Stimulated activated effector memory CD8-positive, alpha-beta T cell treated with anti-CD3 and anti-CD28 coated beads, Interleukin-12 subunit alpha, Interleukin-12 subunit beta, amount 100 ng/mL, for 72 hours (primary cell): ENCODE data around the gene EXOC7.

Source experiments
- ATAC-seq: fragments of 150-1000 bp; cut with Tn5 transposase; 2 replicates; pipeline ENCODE4 v1.10.0; 2021
- DNase-seq, 2 donors: peaks; one replicate each; pipeline ENCODE4 v3.0.0; 2021 to 2022; ENCODE audit warnings: low spot score in 2 of 2
- H3K27ac Mint-ChIP-seq: one replicate; pipeline ENCODE4 v1.8.0; 2022; ENCODE audit warnings: mild to moderate bottlenecking, mixed read lengths
- H3K36me3 Mint-ChIP-seq: one replicate; pipeline ENCODE4 v1.8.0; 2022; ENCODE audit warnings: mild to moderate bottlenecking, mixed read lengths
- H3K4me1 Mint-ChIP-seq: one replicate; pipeline ENCODE4 v1.8.0; 2022; ENCODE audit warnings: mixed read lengths
- H3K4me3 Mint-ChIP-seq: one replicate; pipeline ENCODE4 v1.8.0; 2022; ENCODE audit warnings: mild to moderate bottlenecking, mixed read lengths
- H3K9me3 Mint-ChIP-seq: one replicate; pipeline ENCODE4 v1.8.0; 2022; ENCODE audit warnings: mixed read lengths

EXOC7 gene

GRCh38 chr17:76131692-76132573 lies 28.3 kb upstream of the EXOC7 start:
- Mint-ChIP-seq H3K36me3 (peaks cover 6% of the 10 kb centered on the region), H3K4me1 (peaks cover 19% of the 10 kb centered on the region), H3K27ac (peak overlapping the region; percentile 84), H3K9me3 (no peaks in the 10 kb centered on the region), H3K4me3 (no peak overlapping the region)
- ATAC-seq = no peak
- DNase-seq = no peak

DNA sequence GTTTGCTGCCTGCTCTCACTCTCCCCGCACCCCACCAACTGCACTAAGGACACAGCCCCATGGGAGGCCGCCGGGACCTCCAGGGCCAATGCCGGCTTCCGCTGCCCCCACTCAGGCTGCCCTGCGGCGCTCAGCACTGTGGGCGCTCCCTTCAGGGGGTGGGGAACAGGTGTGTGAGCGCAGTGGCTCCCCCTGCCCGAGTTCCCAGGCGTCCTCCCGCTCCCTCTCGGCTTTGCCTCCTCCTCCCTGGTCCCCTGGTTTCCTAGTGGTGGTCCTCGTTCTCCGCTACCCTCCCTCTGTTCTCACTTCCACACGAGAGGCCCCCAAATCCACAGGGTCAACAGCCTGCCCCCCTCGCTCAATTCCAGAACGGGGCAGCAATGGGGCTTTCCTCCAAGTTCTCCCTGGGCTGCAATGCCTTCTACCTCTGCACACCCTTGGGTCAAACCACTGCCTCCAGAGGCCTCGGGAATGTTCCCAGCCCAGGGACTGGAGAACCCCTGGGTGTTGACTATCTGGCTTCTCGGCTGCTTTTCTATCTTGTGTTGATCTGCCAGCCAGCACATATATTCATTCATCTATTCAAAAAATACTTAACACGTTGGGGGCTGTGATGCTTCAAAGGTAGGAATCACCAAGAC lies 27.6 kb upstream of the EXOC7 start:
- Mint-ChIP-seq H3K27ac (peak overlapping the region; percentile 84), H3K36me3 (peaks cover 6% of the 10 kb centered on the region), H3K4me3 (no peak overlapping the region), H3K4me1 (peaks cover 19% of the 10 kb centered on the region), H3K9me3 (no peaks in the 10 kb centered on the region)
- no peak for ATAC-seq
- DNase-seq = no peak

GRCh38 chr17:76130473-76130872 lies 26.9 kb upstream of the EXOC7 start:
- Mint-ChIP-seq H3K4me3 (no peak overlapping the region), H3K9me3 (no peaks in the 10 kb centered on the region), H3K36me3 (peaks cover 6% of the 10 kb centered on the region), H3K4me1 (peaks cover 17% of the 10 kb centered on the region), H3K27ac (peak overlapping the region; percentile 84)
- DNase-seq = no peak
- ATAC-seq = peak; percentile 43

DNA sequence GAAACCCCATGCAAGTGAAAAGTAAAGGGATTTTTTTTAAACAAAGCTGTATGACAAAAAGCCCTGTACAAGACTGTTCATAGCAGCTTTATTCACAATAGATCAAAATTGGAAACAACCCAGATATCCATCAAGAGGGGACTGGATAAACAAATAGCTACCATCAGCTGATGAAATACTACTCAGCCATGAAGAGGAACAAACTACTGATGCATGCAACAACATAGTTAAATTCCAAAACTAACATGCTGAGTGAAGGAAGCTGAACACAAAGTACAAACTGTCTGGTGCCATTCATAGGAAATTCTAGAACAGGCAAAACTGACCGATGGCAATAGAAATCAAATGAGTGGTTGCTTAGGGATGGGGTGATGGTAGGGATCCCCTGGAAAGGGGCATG lies 22.3 kb upstream of the EXOC7 start:
- DNase-seq = no peak
- H3K9me3 Mint-ChIP-seq = no peaks in the 10 kb centered on the region
- H3K27ac Mint-ChIP-seq = no peak overlapping the region
- H3K4me3 Mint-ChIP-seq = no peak overlapping the region
- H3K4me1 Mint-ChIP-seq = peaks cover 10% of the 10 kb centered on the region
- no peak for ATAC-seq
- H3K36me3 Mint-ChIP-seq = no peaks in the 10 kb centered on the region

DNA sequence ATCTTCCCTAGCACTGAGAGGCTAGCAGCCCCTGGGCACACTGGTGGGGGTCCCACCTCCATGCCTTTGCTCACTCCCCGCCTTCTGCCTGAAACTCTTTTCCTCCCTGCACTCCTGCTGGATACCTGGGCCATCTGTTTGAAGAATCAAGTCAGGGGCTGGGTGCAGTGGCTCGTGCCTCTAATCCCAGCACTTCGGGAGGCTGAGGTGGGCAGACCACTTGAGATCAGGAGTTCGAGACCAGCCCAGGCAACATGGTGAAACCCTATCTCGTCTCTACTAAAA lies 21.7 kb upstream of the EXOC7 start:
- Mint-ChIP-seq H3K9me3 (no peaks in the 10 kb centered on the region), H3K27ac (peak overlapping the region; percentile 40), H3K4me1 (peaks cover 10% of the 10 kb centered on the region), H3K4me3 (no peak overlapping the region), H3K36me3 (no peaks in the 10 kb centered on the region)
- DNase-seq = no peak
- ATAC-seq = no peak

DNA sequence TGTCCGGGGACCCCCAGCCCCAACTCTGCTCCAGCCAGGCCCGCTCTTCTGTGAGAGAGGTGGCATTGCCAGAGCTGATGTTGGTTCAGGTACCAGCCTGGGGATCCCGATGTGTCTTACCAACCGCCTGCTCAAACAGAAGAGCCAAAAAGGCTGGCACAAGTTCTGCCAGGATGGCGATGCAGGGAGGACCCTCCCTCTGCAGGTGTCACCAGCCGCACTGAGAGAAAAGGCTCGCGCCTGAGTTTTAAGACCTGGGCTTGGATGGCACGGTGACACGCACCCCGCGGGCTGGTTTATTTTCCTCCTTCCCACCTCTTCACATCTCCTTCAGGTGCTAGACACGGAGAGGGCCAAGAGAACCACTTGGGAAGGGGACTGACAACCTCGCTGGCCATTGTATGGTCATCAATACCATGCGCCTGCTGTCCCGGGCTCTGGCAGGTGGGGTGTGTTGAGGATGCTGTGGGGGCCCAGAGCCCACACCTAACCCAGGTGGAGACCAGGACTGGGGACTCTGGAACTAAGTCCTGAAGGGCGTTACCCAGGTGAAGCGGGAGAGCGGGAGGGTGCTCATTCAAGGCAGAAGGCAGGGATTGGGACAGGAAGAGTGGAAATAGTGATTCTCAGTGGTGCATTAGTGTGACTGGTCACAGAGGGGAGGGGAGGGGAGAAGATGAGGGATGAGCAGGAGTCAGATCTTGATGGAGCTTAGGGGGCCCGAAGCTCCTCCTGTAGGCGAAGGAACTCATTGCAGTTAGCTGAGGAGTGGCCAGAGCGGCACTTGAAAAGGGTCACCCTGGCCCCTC lies 21.2 kb upstream of the EXOC7 start:
- DNase-seq (no peak), ATAC-seq (no peak)
- peak overlapping the region; percentile 40 for H3K27ac Mint-ChIP-seq
- H3K4me1 Mint-ChIP-seq = peaks cover 10% of the 10 kb centered on the region
- H3K36me3 Mint-ChIP-seq = no peaks in the 10 kb centered on the region
- no peaks in the 10 kb centered on the region for H3K9me3 Mint-ChIP-seq
- no peak overlapping the region for H3K4me3 Mint-ChIP-seq

- Mint-ChIP-seq H3K27ac (peak overlapping the region; percentile 32), H3K36me3 (no peaks in the 10 kb centered on the region), H3K4me3 (peak overlapping the region; percentile 7), H3K4me1 (peaks cover 10% of the 10 kb centered on the region), H3K9me3 (no peaks in the 10 kb centered on the region)
- DNase-seq (no peak), ATAC-seq (no peak)
These were observed 20.4 kb upstream of the EXOC7 start for GRCh38 chr17:76123749-76124581.

DNA sequence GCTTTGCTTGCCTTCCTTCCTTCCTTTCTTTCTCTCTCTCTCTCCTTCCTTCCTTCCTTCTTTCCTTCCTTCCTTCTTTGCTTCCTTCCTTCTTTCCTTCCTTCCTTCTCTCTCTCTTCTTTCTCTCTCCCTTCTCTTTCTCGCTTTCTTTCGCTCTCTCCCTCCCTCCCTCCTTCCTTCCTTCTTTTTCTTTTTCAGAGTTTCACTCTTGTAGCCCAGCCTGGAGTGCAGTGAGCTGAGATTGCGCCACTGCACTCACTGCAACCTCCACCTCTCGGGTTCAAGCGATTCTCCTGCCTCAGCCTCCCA lies 19.6 kb upstream of the EXOC7 start:
- no peaks in the 10 kb centered on the region for H3K9me3 Mint-ChIP-seq
- peak overlapping the region; percentile 7 for H3K4me3 Mint-ChIP-seq
- H3K27ac Mint-ChIP-seq = peak overlapping the region; percentile 32
- DNase-seq (no peak), ATAC-seq (no peak)
- H3K4me1 Mint-ChIP-seq = peaks cover 10% of the 10 kb centered on the region
- H3K36me3 Mint-ChIP-seq = no peaks in the 10 kb centered on the region

DNA sequence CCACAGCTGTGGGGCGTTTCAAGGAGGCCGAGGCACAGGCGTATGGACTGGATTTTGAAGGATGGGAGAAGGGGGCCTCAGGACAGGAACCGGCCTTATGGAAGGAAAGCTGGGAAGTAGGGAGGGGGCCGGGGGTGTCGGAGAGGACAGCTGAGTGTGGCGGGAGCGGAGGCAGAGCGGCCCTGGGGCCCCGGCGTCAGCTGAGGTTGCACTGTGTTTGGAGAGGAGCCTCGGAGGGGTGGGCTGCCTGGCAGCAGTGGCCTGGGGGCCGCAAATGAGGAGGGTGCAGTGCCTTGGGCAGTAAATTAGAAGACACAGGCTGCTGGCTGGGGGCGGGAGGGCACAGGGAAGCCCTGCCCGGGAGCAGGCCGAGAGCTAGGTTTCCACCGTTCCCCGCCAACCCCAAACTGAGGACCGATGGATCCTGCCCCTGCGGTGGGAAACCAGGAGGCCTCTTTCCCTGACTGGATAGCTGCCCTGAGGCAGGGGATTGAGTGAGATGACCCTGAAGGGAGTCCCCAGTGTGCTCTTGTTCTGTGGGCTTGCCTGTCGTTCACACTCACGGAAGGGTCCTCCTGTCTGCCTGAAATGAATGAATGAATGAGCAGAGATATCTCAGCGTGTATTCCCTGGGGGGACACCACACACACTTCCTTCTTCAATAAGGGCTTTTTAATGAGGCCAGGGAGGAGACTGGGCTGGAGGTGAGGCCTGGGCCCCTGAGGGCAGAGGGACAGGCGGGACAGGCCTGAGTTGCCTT lies 19.0 kb upstream of the EXOC7 start:
- Mint-ChIP-seq H3K27ac (peak overlapping the region; percentile 32), H3K4me3 (peak overlapping the region; percentile 7), H3K9me3 (no peaks in the 10 kb centered on the region), H3K36me3 (no peaks in the 10 kb centered on the region), H3K4me1 (peaks cover 10% of the 10 kb centered on the region)
- ATAC-seq = no peak
- DNase-seq = no peak

- H3K36me3 Mint-ChIP-seq = no peaks in the 10 kb centered on the region
- DNase-seq = no peak
- peak overlapping the region; percentile 32 for H3K27ac Mint-ChIP-seq
- ATAC-seq = peak; percentile 9
- peaks cover 6% of the 10 kb centered on the region for H3K4me1 Mint-ChIP-seq
- H3K4me3 Mint-ChIP-seq = peak overlapping the region; percentile 49
- H3K9me3 Mint-ChIP-seq = no peaks in the 10 kb centered on the region
These were observed 18.4 kb upstream of the EXOC7 start for GRCh38 chr17:76121932-76122430.

- Mint-ChIP-seq H3K4me1 (peaks cover 6% of the 10 kb centered on the region), H3K27ac (peak overlapping the region; percentile 14), H3K9me3 (no peaks in the 10 kb centered on the region), H3K36me3 (no peaks in the 10 kb centered on the region), H3K4me3 (no peak overlapping the region)
- DNase-seq (no peak), ATAC-seq (no peak)
These were observed 17.0 kb upstream of the EXOC7 start for GRCh38 chr17:76120658-76121008.

GRCh38 chr17:76119409-76120371 lies 16.1 kb upstream of the EXOC7 start:
- DNase-seq (no peak), ATAC-seq (no peak)
- Mint-ChIP-seq H3K4me1 (peaks cover 6% of the 10 kb centered on the region), H3K36me3 (no peaks in the 10 kb centered on the region), H3K27ac (no peak overlapping the region), H3K4me3 (no peak overlapping the region), H3K9me3 (no peaks in the 10 kb centered on the region)

GRCh38 chr17:76115138-76115754 lies 11.7 kb upstream of the EXOC7 start:
- no peaks in the 10 kb centered on the region for H3K4me1 Mint-ChIP-seq
- DNase-seq (no peak), ATAC-seq (no peak)
- no peaks in the 10 kb centered on the region for H3K36me3 Mint-ChIP-seq
- no peak overlapping the region for H3K27ac Mint-ChIP-seq
- no peak overlapping the region for H3K4me3 Mint-ChIP-seq
- H3K9me3 Mint-ChIP-seq = no peaks in the 10 kb centered on the region
